HG02678 (cell line): ENCODE results near the gene ARMC3.
"Not testable (repeated sequence)": the region's sequence is repeated elsewhere in the genome, so short reads cannot be mapped to it uniquely, and the experiment has no call there.

Source experiments
- ATAC-seq: cut with Tn5 transposase; IDR thresholded peaks from one replicate; pipeline ENCODE4 v1.9.1; 2021; ENCODE audit warnings: mild to moderate bottlenecking, moderate library complexity; ENCODE audit not compliant: unreplicated experiment

The ARMC3 gene

GRCh38 chr10:23070092-23070912 is 142.4 kb downstream of the ARMC3 start:
- ATAC-seq, result not testable (repeated sequence)

GRCh38 chr10:23070913-23071218 is 143.0 kb downstream of the ARMC3 start:
- no peak for ATAC-seq

DNA sequence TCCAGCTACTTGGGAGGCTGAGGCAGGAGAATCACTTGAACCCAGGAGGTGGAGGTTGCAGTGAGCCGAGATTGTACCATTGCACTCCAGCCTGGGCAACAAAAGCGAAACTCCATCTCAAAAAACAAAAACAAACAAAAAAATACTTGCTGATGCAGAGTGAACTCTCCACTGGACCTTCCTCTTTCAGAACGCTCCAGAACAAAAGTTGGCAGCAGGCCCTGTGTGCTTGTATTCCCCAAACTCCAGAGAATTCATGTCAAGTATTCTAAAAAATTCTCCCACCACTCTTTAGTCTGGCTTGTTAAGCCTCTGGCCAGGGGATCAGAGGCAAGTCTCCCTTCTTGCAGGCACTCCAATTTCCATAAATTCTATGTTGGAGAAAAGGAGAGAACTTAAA is 144.7 kb downstream of the ARMC3 start:
- ATAC-seq, result not testable (repeated sequence)

DNA sequence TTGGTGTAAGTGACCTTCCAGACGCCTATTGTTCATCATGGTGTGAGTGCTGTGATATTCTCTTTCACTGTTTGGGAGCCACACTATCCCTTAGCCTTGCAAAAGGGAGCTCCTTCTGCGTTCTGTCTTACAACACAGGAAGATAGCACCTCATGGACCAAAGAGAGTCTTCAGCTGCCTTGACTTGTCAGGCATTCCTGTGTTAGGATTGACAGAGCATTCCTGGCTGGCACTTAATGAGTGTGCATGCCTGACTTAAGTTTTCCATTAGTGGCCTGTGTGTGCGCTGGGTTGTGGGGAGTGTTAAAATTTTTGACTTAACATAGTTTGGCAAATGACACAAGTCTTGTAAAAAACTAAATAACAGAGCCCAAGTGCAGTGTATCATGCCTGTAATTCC is 145.7 kb downstream of the ARMC3 start:
- ATAC-seq, result no peak

DNA sequence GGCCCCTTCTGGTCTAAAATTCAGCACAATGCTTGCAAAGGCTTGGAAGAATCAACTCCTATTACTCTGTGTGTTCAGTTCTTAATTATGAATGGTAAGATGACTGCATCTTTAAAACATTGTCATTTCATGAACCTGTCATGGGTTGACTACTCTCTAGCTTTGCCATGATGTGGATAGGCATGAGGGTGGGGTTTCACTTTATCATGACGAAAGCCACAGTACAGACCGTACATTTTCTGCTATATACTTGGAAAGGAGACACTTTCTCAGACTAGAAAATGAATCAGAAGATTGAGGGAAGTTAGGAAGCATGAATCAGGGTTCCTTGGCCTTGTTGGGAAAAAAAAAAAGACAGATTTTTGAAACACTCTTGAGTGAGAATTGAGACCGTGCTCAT is 147.8 kb downstream of the ARMC3 start:
- no peak for ATAC-seq

GRCh38 chr10:23078114-23078513 is 150.3 kb downstream of the ARMC3 start:
- no peak for ATAC-seq

GRCh38 chr10:23079700-23080099 is 151.8 kb downstream of the ARMC3 start:
- ATAC-seq, result no peak

- no peak for ATAC-seq
These were observed 152.4 kb downstream of the ARMC3 start for GRCh38 chr10:23080262-23080661.

DNA sequence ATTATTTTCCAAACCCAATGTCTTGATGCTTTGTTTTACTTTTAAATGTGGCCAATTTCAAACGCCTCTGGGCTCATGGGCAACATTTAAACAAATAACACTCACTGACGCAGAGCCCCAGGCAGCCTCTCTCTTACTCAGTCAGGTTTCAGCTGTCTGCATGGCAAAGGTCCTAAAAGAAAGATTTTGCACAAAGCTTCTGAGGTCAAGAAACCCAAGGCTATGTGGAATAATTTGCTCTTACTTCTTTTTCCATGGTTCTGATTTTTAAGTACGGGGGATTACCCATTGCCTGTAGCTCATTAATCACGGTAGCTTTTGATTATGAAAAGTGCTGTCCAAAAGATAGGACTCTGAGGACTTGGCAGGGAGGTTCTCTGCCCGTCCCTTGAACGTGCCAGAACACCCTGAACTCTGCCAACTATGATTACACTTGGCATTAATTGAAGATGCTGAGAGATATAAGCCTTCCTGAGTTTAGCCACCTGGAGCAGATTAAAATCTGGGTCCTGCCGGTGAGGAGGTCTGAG is 153.4 kb downstream of the ARMC3 start:
- no peak for ATAC-seq

DNA sequence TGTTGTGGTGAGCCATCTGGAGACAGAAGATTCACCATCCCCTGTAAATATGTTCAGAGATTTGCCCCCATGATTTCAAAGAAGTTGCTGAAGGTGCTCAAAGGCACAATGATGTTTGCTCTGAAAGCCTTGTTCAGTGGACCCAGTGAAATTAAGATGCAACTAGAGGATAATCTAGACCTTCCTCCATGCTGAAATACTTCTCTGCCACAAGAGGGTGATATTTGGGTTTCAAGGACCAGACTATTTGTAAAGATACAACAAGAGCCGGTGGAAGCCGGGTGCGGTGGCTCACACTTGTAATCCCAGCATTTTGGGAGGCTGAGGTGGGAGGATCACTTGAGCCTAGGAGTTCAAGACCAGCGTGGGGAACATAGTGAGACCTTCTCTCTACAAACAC is 154.0 kb downstream of the ARMC3 start:
- ATAC-seq, result no peak
